GM12878 (cell line): ENCODE data around the gene IRS2.

ENCODE experiments used
- CHD2 ChIP-seq: IDR thresholded peaks from 2 replicates; pipeline ENCODE4 v1.6.1; 2011; ENCODE audit warnings: low read depth, low read length, improper control_type of control experiment, borderline replicate concordance
- MXI1 ChIP-seq: fragments of 150-350 bp; IDR thresholded peaks from 2 replicates; pipeline ENCODE4 v1.6.1; 2011; ENCODE audit warnings: low read depth, mild to moderate bottlenecking, inconsistent platforms, low read length, improper control_type of control experiment
- MYC ChIP-seq: IDR thresholded peaks from 2 replicates; pipeline ENCODE4 v1.6.1; 2011; ENCODE audit warnings: mild to moderate bottlenecking, low read length, moderate library complexity, inconsistent platforms; ENCODE audit not compliant: insufficient read depth, insufficient replicate concordance, insufficient read length, severe bottlenecking
- POLR2A ChIP-seq: IDR thresholded peaks from 2 replicates; pipeline ENCODE4 v1.6.1; 2011; ENCODE audit warnings: low read depth, mild to moderate bottlenecking, low read length
- POLR2AphosphoS5 ChIP-seq: IDR thresholded peaks from 2 replicates; pipeline ENCODE4 v1.6.1; 2011; ENCODE audit warnings: mild to moderate bottlenecking, low read length, inconsistent platforms
- SIX5 ChIP-seq: IDR thresholded peaks from 2 replicates; pipeline ENCODE4 v1.6.1; 2011; ENCODE audit warnings: mild to moderate bottlenecking, low read depth, low read length, moderate library complexity; ENCODE audit not compliant: severe bottlenecking

GRCh38 chr13:109727251-109727650 is 59.1 kb downstream of the IRS2 start:
- no peak for TF ChIP-seq POLR2AphosphoS5
- no peak for TF ChIP-seq CHD2
- TF ChIP-seq SIX5 = no peak
- no peak for TF ChIP-seq MXI1
- no peak for TF ChIP-seq POLR2A
- no peak for TF ChIP-seq MYC
